ENCODE results near the gene DBI.
A peak's percentile ranks its signal among the peaks of the same experiment; 100 is the strongest.
"Not testable (repeated sequence)": the region's sequence is repeated elsewhere in the genome, so short reads cannot be mapped to it uniquely, and the experiment has no call there.

The DBI gene

GRCh38 chr2:119402645-119403560 lies 36.1 kb downstream of the DBI start:
- DNase-seq = no peak

GRCh38 chr2:119403618-119404017 lies 36.8 kb downstream of the DBI start:
- not testable (repeated sequence) for DNase-seq

- DNase-seq = no peak
Observed at GRCh38 chr2:119405151-119405550, 38.4 kb downstream of the DBI start.

GRCh38 chr2:119407430-119408220 lies 40.8 kb downstream of the DBI start:
- DNase-seq = peak; percentile 53

GRCh38 chr2:119408221-119408619 lies 41.4 kb downstream of the DBI start:
- no peak for DNase-seq

- DNase-seq = no peak
Observed at GRCh38 chr2:119409506-119409905, 42.7 kb downstream of the DBI start.

GRCh38 chr2:119414894-119415293 lies 48.1 kb downstream of the DBI start:
- no peak for DNase-seq

GRCh38 chr2:119415630-119416029 lies 48.9 kb downstream of the DBI start:
- DNase-seq = no peak

GRCh38 chr2:119416299-119416923 lies 49.6 kb downstream of the DBI start:
- DNase-seq = no peak

GRCh38 chr2:119417908-119418307 lies 51.1 kb downstream of the DBI start:
- DNase-seq = no peak

- no peak for DNase-seq
Observed at GRCh38 chr2:119419065-119419464, 52.3 kb downstream of the DBI start.

- DNase-seq = no peak
Observed at GRCh38 chr2:119419803-119420508, 53.2 kb downstream of the DBI start.

- no peak for DNase-seq
Observed at GRCh38 chr2:119421304-119421703, 54.5 kb downstream of the DBI start.

- DNase-seq = no peak
Observed at GRCh38 chr2:119421741-119422140, 55.0 kb downstream of the DBI start.
